Islet of Langerhans (tissue), 1 donor: ENCODE data around the gene TOE1.
A peak's percentile ranks its signal among the peaks of the same experiment; 100 is the strongest.
"Not testable (repeated sequence)": the region's sequence is repeated elsewhere in the genome, so short reads cannot be mapped to it uniquely, and the experiment has no call there.

Experiments used
- FAIRE-seq: peaks from one replicate; lab custom pipeline; 2011; peaks lifted over from hg19 to GRCh38; lab: Jason Lieb, UNC

TOE1 gene

DNA sequence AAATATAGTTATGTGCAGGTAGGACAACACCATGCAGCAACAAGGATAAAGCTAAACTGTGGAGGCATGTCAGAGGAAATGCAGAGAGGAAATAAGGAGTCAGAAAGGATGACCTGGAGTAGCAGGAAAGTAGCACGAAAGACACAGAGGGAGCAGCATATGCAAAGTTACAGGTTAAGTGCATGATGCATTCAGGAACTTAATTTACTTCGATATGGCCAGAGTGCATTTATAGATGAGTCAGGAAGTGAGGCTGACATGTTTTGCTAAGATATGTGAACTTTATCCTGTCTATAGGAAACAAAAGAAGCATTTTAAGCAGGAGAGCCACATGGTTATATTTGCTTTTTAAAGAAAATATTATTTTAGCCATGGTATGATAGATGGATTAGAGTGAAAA is 15.7 kb downstream of the TOE1 start:
- no peak for FAIRE-seq

DNA sequence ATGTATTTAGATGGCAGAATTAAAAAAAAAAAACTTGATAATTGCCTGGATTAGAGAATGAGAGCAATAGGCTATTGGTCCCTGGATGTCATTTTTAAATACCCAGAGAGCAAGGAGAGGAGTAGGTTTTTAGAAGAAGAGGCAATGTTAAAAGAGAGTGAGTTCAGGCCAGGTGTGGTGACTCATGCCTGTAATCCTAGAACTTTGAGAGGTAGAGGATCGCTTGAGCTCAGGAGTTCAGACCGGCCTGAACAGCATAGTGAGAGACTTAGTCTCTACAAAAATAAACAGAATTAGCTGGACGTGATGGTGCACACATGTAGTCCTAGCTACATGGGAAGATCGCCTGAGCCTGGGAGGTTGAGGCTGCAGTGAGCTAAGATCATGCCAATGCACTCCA is 16.2 kb downstream of the TOE1 start:
- no peak for FAIRE-seq

DNA sequence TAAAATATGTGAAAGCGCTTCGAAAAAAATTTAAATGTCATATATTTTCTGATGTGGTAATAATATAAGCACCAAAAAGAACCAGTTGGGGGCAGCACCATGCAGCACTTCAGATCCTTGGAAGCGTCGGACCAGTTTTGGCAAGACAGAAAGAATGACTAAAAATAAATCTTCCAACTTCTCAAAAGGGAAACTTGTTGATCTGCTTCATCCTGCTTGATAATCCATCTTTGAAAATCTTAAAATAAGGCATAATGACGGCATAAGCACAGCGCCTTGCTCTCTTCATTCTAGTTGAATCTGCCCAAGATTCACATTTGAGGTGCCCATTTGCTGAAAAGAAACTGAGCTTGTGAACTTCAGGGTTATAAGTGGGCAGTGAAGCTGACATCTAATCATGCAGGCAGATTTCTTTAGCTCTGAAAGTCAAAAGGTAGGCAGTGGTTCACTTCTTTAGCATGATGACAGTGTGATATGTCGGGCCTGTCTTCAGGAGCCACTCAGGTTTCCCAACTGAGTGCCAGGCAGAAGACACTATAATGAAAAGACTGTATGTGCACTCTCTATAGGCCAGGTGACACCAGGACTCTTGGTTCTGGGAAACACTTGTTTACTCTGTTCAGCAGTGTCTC is 20.0 kb downstream of the TOE1 start:
- peak; percentile 78 for FAIRE-seq

DNA sequence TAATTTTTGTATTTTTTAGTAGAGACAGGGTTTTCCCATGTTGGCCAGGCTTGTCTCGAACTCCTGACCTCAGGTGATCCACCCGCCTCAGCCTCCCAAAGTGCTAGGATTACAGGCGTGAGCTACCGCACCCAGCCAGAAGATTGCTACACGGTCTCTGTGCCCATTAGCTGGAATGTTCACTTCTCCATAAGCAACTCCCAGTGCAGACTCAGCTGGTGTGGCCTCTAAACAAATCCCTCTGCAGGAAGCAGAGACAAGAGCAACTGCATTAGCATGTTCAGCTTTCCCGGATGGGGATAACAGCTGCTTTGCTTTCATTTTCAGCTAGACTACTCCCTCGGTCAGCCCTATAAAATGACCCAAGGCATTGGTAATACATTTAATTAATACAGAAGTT is 21.0 kb downstream of the TOE1 start:
- peak; percentile 94 for FAIRE-seq

DNA sequence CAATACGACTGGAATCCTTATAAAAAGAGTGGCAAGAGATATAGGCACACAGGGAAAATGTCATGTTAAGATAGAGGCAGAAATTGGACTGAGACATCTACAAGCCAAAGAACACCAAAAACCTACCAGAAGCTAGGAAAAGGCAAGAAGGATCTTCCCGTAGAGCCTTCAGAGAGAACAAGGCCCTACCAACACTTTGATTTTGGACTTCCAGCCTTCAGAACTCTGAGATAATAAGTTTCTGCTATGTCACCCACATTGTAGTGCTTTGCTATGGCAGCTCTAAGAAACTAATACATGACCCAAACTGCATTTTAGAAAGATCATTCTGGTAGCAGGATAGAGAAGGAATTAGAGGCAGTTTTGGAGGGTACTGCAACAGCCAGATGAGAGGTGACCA is 24.3 kb downstream of the TOE1 start:
- no peak for FAIRE-seq

DNA sequence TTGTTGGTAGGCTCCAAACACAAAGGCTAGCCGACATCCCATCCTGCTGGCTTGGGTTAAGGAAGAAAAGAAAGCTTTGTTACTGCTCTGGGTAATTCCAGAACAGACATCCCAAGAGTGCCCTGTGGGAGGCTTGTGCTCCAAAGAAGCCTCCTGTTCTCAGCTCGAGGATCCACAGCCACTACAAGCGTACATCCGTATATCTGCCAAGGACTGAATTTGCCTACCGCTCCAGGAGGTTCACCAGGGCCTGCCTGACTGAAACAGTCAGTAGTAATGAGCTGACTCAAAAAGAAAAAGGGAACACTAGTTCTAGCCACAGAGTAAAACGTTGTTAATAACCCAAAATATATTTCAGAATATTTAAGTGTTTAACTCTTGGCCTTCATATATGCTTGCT is 25.1 kb downstream of the TOE1 start:
- FAIRE-seq: no peak

DNA sequence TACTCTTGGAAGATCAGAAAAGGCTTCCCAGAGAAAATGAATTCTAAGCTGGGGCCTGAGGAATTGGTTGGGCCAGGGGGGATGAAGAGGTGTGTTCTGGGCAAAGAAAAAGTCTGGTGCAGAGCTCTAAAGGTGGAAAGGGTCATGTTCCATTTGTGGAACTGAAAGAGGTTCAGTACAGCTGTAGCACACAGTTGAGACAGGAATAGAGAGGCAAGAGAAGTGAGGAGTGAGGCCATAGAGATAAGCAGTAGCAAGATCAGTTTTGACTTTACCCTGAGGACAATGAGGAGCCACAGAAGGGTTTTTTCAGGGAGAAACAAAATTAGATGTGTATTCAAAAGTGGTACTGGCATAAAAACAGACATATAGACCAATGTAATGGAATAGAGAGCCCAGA is 30.6 kb downstream of the TOE1 start:
- FAIRE-seq: no peak

DNA sequence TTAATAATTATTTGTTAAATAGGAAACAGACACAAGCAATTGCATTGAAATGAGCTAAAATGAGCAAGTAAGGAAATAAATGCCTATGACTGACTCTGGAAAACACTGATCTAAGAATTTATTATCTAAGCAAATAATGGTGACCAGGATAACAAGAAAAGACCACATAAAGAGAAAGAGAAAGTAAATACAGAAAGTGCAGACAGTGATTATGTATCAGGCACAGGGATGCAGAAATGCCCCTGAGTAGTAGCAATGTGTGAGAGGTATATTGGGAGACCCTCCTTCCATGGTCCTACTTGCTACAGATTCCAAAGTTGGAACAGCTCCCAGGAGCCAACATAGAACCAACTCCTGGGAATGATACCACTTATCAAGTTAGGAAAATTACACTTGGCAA is 33.6 kb downstream of the TOE1 start:
- no peak for FAIRE-seq

DNA sequence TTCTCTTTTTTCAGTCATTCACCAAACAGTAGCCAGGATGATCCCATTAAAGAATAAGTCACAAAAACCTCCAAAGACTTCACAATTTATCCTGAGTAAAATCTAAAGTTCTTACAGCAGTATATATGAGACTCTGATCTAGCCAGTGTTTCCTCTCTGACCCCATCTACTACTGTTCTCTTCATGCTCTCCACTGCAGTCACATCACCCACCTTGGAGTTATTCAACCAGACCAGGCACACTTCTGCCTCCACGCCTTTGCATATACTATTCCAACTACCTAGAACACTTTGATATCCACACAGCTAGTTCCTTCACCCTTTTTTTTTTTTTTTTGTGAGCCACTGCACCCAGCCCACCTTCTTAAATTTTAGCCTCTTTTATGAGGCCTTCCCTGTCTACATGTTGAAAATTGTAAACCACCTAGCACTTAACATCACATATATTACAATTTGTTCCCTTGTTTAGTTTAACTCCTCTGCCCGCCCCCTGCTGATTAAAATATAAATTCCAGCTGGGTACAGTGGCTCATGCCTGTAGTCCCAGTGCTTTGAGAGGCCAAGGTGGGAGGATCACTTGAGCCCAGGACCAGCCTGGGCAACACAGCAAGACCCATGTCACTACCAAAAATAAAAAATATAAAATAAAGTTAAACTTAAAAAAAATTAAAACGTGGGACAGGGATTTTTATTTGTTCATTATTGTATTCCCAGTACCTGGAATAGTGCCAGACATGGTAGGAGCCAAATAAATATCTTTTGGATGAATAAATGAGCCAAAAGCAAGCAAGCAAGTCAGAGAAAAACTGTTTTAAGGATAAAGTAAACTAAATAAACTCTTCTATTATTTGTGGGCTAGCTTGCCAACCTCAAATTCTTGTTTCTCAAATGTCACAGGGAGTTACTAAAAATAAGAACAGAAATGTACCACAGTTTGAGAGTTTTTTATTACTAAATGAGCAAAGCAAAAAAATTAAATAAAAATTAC is 35.4 kb downstream of the TOE1 start:
- FAIRE-seq: no peak

DNA sequence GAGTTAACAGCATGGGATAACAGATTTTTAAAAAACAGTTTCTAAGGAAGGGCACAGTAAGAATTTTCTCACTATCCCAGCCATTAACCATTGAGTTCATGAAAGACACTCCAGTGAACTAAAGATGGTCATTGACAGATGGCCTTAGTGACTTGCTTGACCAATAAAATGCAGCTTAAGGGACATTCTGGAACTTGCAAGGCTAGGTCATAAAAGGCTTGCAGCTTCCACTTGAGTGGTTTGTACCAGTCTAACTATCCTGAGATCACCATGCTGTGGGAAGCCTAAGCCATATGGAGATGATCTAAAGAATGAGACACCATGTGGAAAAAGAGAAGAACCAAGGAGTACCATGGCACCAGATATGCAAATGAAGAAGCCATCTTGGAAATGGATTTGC is 38.2 kb downstream of the TOE1 start:
- FAIRE-seq: no peak

DNA sequence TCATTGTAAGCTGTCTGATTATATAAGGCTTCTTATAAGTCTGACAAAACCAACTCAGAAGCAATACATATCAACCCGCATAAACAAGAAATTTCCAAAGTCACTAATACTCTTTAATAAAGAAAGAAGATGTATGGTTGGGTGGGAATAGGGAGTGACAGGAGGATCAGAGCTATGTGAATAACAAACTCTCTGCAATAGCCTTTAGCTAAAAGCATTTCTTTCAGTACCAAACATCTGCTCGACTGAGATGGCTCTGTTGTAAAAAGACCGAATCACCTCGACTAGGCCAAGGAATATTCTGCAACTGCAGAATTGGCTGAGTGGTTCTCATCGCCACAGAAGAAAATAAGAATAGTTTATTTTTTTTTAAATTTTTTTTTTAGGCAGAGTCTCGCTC is 39.6 kb downstream of the TOE1 start:
- no peak for FAIRE-seq

DNA sequence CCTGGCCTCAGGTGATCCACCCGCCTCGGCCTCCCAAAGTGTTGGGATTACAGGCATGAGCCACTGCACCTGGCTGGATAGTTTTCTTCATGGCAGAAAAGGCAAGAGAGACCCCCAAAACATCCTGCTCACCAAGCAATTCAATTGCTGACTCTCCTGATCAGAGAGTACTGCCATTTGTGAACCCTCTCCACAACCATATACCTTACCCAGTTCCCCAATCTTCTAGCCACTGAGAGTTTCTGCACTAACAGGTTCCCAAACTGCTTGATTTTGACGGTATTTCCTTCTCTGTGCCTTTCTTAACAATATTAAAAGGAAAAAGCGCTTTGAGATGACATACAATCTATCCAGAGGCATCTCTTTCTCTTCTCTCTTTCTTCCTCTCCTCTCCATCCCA is 40.2 kb downstream of the TOE1 start:
- FAIRE-seq: no peak

DNA sequence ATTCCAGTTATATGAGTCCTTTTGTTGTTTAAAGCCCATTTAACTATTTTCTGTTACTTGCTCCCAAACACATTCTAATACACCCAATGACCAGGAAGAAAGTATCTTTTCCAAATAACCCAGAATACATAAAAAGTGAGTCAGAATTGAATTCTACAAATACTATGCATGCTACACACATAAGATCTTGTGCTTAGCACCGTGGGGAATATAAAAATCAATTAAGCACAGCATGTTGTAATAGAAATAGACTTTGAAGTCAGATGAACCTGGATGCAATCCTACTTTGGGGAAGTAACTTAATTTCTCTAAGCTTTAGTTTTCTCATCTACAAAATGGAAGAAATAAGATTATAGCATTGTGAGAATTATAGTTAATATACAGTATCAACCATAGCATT is 40.8 kb downstream of the TOE1 start:
- no peak for FAIRE-seq

DNA sequence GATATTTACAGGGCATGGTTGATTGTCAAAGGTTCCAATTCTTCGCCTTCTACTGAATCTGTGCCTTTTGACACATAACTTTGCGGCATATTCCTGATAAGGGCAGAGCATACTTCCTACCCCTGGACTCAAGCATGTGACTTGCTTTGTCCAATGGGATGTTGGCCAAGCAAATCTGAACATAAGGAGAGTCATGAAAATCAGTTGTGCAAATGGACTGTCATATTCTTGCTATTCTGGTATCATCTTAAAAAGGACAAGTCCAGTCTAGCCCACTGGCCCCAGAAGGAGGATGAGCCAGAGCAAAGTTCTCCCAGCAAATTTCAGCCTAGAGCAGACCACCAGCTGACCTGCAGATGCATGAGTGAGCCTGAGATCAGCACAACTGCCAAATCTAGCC is 41.3 kb downstream of the TOE1 start:
- no peak for FAIRE-seq

DNA sequence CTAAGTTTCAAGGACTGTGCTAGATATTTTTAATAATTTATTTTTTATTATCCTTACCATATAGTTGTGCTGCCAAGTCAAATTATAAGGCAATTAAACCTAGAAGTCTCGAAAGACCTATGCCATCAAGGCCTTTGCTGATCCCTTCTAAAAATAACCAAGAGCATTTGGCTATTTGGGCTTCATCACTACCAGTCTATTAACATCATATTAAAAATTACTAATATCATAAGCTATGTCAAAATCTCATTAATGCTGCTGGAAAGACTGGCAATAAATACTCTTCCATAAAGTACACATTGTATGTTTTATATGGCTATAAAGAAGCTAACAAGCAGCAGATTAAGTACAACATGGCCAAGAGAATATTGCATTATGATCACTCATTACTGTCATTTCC is 43.2 kb downstream of the TOE1 start:
- no peak for FAIRE-seq

DNA sequence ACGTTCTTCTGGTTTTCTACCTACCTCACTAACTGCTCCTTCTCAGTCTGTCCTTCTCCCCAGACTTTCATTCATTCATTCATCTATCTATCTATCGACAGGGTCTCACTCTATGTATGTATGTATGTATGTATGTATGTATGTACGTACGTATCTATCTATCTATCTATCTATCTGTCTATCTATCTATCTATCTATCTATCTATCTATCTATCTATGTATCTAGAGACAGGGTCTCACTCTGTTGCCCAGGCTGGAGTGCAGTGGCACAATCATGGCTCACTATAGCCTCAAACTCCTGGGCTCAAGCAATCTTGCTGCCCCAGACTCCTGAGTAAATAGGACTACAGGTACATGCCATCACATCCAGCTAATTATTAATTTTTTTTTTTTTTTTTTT is 44.2 kb downstream of the TOE1 start:
- FAIRE-seq: not testable (repeated sequence)

DNA sequence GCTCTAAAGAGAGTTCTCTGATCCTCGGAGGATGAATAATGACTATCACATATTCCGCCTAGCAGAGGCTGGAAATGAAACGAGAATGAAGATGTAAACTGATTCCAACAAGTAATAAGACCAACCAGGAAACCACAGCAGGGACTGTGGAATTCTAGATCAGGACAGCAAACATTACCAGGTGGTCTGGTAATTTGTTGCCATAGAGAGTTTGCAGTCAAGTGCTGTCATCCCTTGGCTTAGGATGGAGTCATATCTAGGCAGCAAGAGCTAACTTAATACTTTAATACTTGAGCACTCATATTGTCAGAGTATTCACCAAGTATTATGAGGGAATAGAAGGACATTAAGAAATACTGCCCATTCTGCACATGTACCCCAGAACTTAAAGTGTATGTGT is 45.3 kb downstream of the TOE1 start:
- peak; percentile 30 for FAIRE-seq

DNA sequence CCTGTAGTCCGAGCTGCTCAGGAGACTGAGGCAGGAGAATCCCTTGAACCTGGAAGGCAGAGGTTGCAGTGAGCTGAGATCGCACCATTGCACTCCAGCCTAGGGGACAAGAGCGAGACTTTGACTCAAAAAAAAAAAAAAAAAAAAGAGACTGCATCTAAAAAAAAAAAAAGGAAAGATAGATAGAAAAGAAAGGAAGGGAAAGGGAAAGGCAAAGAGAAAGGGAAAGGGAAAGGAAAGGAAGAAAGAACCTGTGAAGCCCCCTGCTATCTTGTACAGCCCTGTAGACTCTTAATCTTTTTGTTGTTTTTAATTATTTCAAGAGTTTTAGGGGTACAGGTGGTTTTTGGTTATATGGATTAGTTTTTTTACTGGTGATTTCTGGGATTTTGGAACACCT is 46.2 kb downstream of the TOE1 start:
- FAIRE-seq: no peak
